HL-60/S4 (cell line): Measurements from ENCODE around the gene TAS2R10.

Experiments
- in situ Hi-C: fragments of 300-500 bp; cut with MboI; formaldehyde crosslinking; loops from 2 replicates; pipeline ENCODE4 v1.14.3; 2022; ENCODE audit warnings: low sequenced_read_pairs

TAS2R10 gene

GRCh38 chr12:10783252-10783651 is 42.9 kb downstream of the TAS2R10 start:
- in situ Hi-C loops, result loop anchor here (10.0 kb wide), 1 partner anchor 442 kb away; no protein-coding TSS in a partner anchor

DNA sequence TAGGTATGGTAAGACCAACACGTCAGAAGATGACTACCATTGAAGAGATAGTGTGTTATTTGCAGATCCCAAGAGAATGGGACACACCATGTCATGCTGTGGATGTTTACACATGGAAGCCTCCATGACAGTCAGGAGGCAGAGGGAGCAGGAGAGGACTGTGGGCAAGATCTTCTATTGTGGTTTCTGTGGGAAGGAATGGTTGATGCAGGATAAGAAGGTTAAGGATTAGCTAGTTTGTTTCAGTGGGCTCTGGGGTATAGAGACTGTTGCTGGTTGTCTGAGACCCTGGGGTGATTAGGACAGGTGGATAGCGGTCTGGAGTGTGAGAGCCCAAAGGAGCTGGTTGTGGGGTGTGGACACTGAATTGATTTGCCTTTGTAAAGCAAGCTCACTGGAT is 47.1 kb downstream of the TAS2R10 start:
- in situ Hi-C loops, result loop anchor here (10.0 kb wide), 1 partner anchor 706 kb away; no protein-coding TSS in a partner anchor
